ENCODE measurements around the gene AFF3. TPM values are rescaled to one million over a fixed set of nuclear protein-coding genes. Genes with fewer than 3 reads are reported as not detected.

The AFF3 gene
- total RNA-seq, 1 experiment from 2014 or later = 0.07 TPM

- no peaks in the 10 kb centered on the region for H3K27me3 ChIP-seq (ENCODE audit: control insufficient read depth, insufficient read depth, low read length)
- DNase-seq = no peak
- no peak overlapping the region for H3K4me3 ChIP-seq (ENCODE audit: insufficient read depth, low read depth, low read length)
- no peaks in the 10 kb centered on the region for H3K36me3 ChIP-seq (replicated peaks; ENCODE audit: control insufficient read depth, insufficient read depth, low read length)
Observed at GRCh38 chr2:100015849-100016248, 126.5 kb downstream of the AFF3 start.

DNA sequence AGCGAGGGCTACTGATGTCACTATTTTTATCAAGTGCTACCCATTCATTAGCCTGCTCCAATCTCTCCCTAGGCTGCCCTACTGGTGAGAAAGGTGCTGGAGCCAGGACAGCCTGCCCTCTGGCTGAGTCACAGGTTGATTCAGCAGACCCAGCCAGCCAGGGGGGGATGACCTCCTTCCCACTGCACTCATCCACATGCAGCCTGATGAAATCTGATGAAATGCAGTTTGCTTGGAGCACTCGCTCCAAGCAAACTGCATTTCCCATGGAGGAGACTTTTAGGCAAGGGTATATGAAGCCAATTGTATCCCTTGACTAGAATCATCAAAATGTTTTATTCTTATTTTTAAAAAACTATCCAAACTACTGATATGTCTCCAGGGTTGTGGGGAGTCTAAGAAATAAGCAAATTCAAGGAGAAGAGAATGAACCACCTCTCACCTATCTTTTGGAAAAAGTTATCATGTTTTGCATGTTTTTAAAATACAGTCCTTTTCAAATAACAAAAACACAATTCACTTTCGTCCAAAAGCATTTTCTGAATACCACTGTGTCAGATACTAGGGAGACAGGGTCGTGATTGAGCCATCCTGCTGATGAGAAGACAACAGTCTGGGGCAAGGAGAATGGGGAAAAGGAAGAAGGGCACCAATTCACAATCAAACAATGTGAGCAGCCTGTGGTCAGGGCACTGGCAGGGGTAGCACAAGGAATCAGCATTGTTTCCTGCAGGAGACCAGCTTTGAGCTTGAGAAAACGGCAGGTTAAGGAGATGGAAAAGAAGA lies 128.3 kb downstream of the AFF3 start:
- H3K4me3 ChIP-seq (ENCODE audit: insufficient read depth, low read depth, low read length) = no peak overlapping the region
- no peaks in the 10 kb centered on the region for H3K27me3 ChIP-seq (ENCODE audit: control insufficient read depth, insufficient read depth, low read length)
- DNase-seq = peak; percentile 47
- H3K36me3 ChIP-seq (replicated peaks; ENCODE audit: control insufficient read depth, insufficient read depth, low read length) = no peaks in the 10 kb centered on the region

GRCh38 chr2:100012561-100012960 lies 129.8 kb downstream of the AFF3 start:
- H3K36me3 ChIP-seq (replicated peaks; ENCODE audit: control insufficient read depth, insufficient read depth, low read length) = no peaks in the 10 kb centered on the region
- H3K4me3 ChIP-seq (ENCODE audit: insufficient read depth, low read depth, low read length) = no peak overlapping the region
- no peaks in the 10 kb centered on the region for H3K27me3 ChIP-seq (ENCODE audit: control insufficient read depth, insufficient read depth, low read length)
- DNase-seq = no peak

- no peaks in the 10 kb centered on the region for H3K36me3 ChIP-seq (replicated peaks; ENCODE audit: control insufficient read depth, insufficient read depth, low read length)
- no peak overlapping the region for H3K4me3 ChIP-seq (ENCODE audit: insufficient read depth, low read depth, low read length)
- H3K27me3 ChIP-seq (ENCODE audit: control insufficient read depth, insufficient read depth, low read length) = no peaks in the 10 kb centered on the region
- no peak for DNase-seq
Observed at GRCh38 chr2:100011272-100011731, 131.1 kb downstream of the AFF3 start.

DNA sequence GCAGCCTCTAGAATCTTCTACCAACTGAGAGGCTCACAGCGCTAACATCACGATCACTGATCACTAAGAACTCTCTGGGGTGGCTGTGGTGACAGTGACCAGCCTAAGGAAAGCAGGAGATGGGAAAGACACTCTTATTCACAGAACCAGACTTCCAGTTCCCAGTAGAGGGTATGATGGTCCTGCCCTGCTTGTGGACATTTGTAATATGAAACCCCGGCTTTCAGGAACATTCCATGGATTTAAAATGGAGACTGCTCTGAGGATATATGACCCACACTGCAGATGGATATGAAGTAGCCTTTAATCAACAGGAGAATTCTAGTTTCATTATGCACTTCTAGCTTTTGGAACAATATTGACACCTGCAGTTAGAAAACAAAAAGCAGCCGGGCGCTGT lies 131.8 kb downstream of the AFF3 start:
- no peaks in the 10 kb centered on the region for H3K27me3 ChIP-seq (ENCODE audit: control insufficient read depth, insufficient read depth, low read length)
- no peak overlapping the region for H3K4me3 ChIP-seq (ENCODE audit: insufficient read depth, low read depth, low read length)
- DNase-seq = no peak
- H3K36me3 ChIP-seq (replicated peaks; ENCODE audit: control insufficient read depth, insufficient read depth, low read length) = no peaks in the 10 kb centered on the region

GRCh38 chr2:100009743-100010142 lies 132.6 kb downstream of the AFF3 start:
- Histone ChIP-seq H3K36me3 (replicated peaks; ENCODE audit: control insufficient read depth, insufficient read depth, low read length) (no peaks in the 10 kb centered on the region), H3K4me3 (ENCODE audit: insufficient read depth, low read depth, low read length) (no peak overlapping the region), H3K27me3 (ENCODE audit: control insufficient read depth, insufficient read depth, low read length) (no peaks in the 10 kb centered on the region)
- no peak for DNase-seq

DNA sequence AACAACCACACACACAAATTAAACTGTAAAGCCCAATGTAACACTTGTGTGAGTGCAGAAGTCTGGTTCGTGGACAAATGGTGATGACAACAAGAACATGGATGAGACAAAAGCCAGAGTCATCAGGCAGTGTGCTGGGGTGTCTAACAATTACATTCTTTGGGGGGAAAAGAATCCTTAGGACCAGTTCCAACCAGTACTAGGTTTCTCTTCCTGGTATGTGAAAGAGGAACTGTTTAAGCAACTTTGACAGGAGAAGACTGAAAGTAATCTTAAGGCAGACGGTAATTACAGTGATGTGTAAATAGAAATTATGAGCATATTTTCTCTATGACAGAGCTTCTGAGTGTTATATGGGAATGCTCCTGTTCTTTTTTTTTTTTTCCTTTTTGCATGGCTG lies 133.4 kb downstream of the AFF3 start:
- no peaks in the 10 kb centered on the region for H3K36me3 ChIP-seq (replicated peaks; ENCODE audit: control insufficient read depth, insufficient read depth, low read length)
- H3K4me3 ChIP-seq (ENCODE audit: insufficient read depth, low read depth, low read length) = no peak overlapping the region
- H3K27me3 ChIP-seq (ENCODE audit: control insufficient read depth, insufficient read depth, low read length) = no peaks in the 10 kb centered on the region
- DNase-seq = no peak

DNA sequence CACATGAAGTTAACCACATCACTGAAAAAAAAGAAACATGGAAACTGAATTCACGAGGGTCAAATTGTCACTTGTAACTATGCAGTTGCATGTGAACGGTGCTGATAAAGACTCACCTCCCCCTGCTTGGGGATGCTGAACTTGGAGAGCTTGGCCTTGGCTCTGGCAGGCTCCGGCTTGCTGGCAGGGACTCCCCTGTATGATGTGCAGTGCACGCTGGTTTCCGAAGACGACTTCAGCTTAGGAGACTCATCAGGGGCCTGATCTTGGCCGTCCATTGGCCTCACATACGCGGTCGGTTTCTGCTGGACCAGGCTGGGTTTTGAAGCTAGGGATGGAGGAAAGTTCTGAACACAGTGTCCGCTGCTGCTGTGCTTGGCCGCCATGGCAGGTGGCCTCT lies 135.9 kb downstream of the AFF3 start:
- Histone ChIP-seq H3K36me3 (replicated peaks; ENCODE audit: control insufficient read depth, insufficient read depth, low read length) (no peaks in the 10 kb centered on the region), H3K4me3 (ENCODE audit: insufficient read depth, low read depth, low read length) (no peak overlapping the region), H3K27me3 (ENCODE audit: control insufficient read depth, insufficient read depth, low read length) (no peaks in the 10 kb centered on the region)
- no peak for DNase-seq

DNA sequence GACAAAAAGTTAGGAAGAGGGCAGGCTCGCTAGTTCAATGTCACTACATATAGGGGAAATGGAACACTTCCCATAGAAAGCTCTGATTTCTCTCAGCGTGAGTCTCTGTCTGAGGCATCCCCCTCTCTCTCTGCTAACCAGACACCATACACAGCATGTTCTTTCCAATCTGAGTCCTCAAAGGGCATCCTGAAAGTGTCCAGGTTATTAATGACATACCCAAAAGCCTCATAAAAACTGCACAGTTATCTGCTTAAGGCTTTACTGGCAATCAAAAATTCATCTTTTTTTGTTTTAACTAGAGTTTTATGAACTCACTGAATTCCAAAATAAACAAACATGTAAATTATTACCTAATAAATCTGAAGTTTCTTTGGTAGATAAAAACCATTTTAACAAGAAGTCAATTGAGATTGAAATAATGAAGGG lies 137.4 kb downstream of the AFF3 start:
- H3K36me3 ChIP-seq (replicated peaks; ENCODE audit: control insufficient read depth, insufficient read depth, low read length) = no peaks in the 10 kb centered on the region
- H3K27me3 ChIP-seq (ENCODE audit: control insufficient read depth, insufficient read depth, low read length) = no peaks in the 10 kb centered on the region
- H3K4me3 ChIP-seq (ENCODE audit: insufficient read depth, low read depth, low read length) = no peak overlapping the region
- no peak for DNase-seq

DNA sequence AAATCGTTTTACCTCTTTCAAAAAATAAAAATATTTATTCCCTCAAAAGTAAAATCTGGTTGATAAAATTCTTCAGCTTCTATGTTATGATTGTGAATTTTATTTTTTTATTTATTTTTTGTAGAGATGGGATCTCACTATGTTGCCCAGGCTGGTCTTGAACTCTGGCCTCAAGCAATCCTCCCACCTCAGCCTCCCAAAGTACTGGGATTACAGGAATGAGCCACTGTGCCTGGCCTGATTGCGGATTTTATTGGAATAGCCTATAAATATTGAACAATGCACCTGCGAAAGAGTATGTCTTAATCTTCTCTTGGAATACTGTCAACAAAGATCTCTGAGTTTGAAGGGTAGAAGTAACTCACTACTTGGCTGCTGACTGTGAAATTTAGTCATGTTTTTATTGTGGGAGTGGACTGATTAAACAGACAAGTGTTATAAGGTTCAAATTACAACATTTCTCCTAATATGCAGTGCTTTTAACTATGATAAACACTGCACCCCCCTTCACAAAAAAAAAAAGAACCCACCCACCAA lies 138.0 kb downstream of the AFF3 start:
- Histone ChIP-seq H3K4me3 (ENCODE audit: insufficient read depth, low read depth, low read length) (no peak overlapping the region), H3K36me3 (replicated peaks; ENCODE audit: control insufficient read depth, insufficient read depth, low read length) (no peaks in the 10 kb centered on the region), H3K27me3 (ENCODE audit: control insufficient read depth, insufficient read depth, low read length) (no peaks in the 10 kb centered on the region)
- no peak for DNase-seq

DNA sequence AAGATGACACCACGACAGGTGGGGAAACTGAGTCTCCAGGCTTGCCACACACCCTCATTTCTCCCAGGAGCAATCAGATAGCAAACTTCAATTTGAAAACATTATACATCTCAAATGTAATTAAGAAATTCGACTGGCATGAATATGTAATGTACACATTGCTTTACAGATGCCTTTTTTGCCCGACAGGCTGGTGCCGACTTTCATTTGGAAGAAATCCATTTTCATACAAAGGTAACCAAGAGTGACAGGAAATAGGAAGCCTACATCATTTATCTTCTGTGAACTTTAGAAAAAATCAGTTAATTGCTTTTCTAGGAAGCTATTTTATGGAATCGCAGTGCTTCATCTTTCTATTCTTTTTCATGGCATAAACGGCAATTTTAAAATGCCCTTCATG lies 140.3 kb downstream of the AFF3 start:
- Histone ChIP-seq H3K27me3 (ENCODE audit: control insufficient read depth, insufficient read depth, low read length) (no peaks in the 10 kb centered on the region), H3K4me3 (ENCODE audit: insufficient read depth, low read depth, low read length) (no peak overlapping the region), H3K36me3 (replicated peaks; ENCODE audit: control insufficient read depth, insufficient read depth, low read length) (no peaks in the 10 kb centered on the region)
- no peak for DNase-seq

DNA sequence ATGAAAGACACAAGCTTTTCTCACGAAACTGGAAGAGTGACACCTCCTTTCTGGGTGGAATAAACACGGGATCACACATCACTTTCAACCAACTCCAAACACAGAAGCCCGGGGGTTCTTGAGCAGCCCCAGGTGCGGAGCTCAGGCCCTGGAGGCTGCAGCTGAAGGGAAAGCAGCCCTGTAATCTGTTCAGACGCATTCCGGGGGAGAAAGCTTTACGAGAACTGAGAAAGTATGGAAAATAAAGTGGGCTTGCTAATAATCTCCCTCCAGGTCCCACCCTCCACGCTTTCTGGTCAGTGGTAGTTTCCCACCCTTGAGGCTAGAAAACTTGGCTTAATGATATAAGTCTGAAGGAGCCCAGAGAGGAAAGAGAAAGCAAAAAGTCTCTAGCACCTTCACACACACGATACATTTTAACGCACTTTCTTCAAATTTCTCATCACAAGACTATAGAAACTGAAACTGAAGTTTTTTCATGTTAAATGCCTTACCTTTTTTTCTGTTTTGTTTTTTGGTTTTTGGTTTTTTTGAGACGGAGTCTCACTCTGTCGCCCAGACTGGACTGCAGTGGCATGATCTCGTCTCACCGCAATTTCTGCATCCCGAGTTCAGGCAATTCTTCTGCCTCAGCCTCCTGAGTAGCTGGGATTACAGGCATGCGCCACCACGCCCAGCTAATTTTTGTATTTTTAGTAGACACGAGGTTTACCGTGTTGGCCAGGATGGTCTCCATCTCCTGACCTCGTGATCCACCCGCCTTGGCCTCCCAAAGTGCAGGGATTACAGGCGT lies 141.3 kb downstream of the AFF3 start:
- no peaks in the 10 kb centered on the region for H3K36me3 ChIP-seq (replicated peaks; ENCODE audit: control insufficient read depth, insufficient read depth, low read length)
- DNase-seq = no peak
- no peaks in the 10 kb centered on the region for H3K27me3 ChIP-seq (ENCODE audit: control insufficient read depth, insufficient read depth, low read length)
- no peak overlapping the region for H3K4me3 ChIP-seq (ENCODE audit: insufficient read depth, low read depth, low read length)

GRCh38 chr2:99998651-99999320 lies 143.6 kb downstream of the AFF3 start:
- no peak for DNase-seq
- no peaks in the 10 kb centered on the region for H3K36me3 ChIP-seq (replicated peaks; ENCODE audit: control insufficient read depth, insufficient read depth, low read length)
- no peak overlapping the region for H3K4me3 ChIP-seq (ENCODE audit: insufficient read depth, low read depth, low read length)
- H3K27me3 ChIP-seq (ENCODE audit: control insufficient read depth, insufficient read depth, low read length) = no peaks in the 10 kb centered on the region

DNA sequence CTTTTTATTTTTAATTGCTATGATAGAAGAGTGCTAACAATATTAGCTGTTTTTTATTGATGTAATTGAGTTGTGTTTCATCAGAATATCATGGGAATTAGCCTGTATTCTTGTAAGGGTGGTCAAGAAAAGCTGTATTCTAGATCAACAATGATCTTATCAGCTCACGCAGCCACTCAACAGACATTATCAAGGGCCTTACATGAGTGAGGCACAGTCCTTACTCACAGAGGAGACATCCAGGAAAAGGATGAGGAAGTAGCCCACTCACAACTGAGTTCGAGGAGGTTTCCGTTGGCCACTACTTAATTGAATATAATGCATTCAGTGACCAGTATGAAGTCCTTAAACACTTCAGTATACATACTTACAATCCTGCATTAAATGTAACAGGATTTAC lies 152.5 kb downstream of the AFF3 start:
- Histone ChIP-seq H3K4me3 (ENCODE audit: insufficient read depth, low read depth, low read length) (no peak overlapping the region), H3K27me3 (ENCODE audit: control insufficient read depth, insufficient read depth, low read length) (no peaks in the 10 kb centered on the region), H3K36me3 (replicated peaks; ENCODE audit: control insufficient read depth, insufficient read depth, low read length) (no peaks in the 10 kb centered on the region)
- DNase-seq = no peak

All from H7 (cell line).